Neural crest cell (in vitro differentiated cells): ENCODE data around the gene SLC38A2. TPM values are rescaled to one million over a fixed set of nuclear protein-coding genes. Genes with fewer than 3 reads are reported as not detected.
"Not testable (repeated sequence)": the region's sequence is repeated elsewhere in the genome, so short reads cannot be mapped to it uniquely, and the experiment has no call there.

Experiments
- DNase-seq: peaks from one replicate; pipeline ENCODE4 v3.0.0; 2021; ENCODE audit warnings: low read depth, mixed read lengths, low spot score
- H3K27ac Mint-ChIP-seq: one replicate; pipeline ENCODE4 v1.8.0; 2021; ENCODE audit warnings: mild to moderate bottlenecking, mixed read lengths; ENCODE audit not compliant: unreplicated experiment
- H3K27me3 Mint-ChIP-seq: 2 replicates; pipeline ENCODE4 v1.8.0; 2021; ENCODE audit warnings: low read depth, mild to moderate bottlenecking, mixed read lengths
- H3K36me3 Mint-ChIP-seq: 2 replicates; pipeline ENCODE4 v1.8.0; 2021; ENCODE audit warnings: low read depth, mild to moderate bottlenecking, mixed read lengths
- H3K4me1 Mint-ChIP-seq: 2 replicates; pipeline ENCODE4 v1.8.0; 2021; ENCODE audit warnings: mixed read lengths
- H3K4me3 Mint-ChIP-seq: one replicate; pipeline ENCODE4 v1.8.0; 2021; ENCODE audit warnings: mild to moderate bottlenecking, mixed read lengths
- H3K9me3 Mint-ChIP-seq: 2 replicates; pipeline ENCODE4 v1.8.0; 2021; ENCODE audit warnings: mixed read lengths
- total RNA-seq: library from RNA; stranded (reverse); gene quantifications from 2 replicates; pipeline ENCODE4 v1.2.1, GENCODE V29; 2021
- TF ChIP-seq, protein P1 (sequence below): fragments of 200-600 bp; sonication (generic); conservative IDR thresholded peaks from 2 replicates; pipeline ENCODE4 v1.5.0; 2021; ENCODE audit warnings: antibody characterized with exemption, mild to moderate bottlenecking

SLC38A2 gene
- total RNA-seq, 1 donor from 2014 or later, result 186 TPM

DNA sequence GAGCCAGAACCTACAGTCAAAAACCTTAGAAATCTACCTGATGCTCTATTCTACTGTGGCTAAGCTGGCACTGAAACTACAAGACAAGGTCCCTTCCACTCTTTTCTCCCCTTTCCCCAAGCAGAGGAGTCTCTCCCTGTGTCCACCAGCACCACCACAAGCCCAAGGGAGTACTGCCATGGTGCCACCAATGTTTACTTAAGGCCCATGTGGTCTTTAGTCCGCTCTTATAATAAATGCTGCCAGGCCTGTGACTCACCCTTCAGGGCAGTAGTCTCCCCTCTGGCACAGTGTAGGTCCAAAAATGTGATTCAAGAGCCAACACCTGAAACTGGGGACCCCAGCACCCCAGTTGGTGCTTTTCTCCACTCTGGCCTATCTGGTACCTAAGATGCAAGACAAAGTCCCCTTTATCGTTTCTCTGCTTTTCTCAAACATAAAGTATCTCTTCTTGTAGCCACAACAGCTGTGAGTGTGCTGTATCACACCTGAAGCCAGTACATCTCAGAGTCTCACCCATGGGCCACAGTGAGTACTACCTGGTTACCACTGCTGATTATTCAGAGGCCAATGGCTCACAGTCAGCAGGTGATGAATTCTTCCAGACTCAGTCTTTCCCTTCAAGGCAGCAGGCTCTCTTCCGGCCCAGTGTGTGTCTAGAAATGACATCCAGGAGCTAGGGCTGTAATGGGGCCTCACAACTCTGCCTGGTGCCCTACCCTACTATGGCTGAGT is 29.3 kb downstream of the SLC38A2 start:
- H3K4me1 Mint-ChIP-seq, result no peaks in the 10 kb centered on the region
- H3K9me3 Mint-ChIP-seq, result peaks cover 4% of the 10 kb centered on the region
- peaks cover 5% of the 10 kb centered on the region for H3K27me3 Mint-ChIP-seq
- TF ChIP-seq, protein P1, sequence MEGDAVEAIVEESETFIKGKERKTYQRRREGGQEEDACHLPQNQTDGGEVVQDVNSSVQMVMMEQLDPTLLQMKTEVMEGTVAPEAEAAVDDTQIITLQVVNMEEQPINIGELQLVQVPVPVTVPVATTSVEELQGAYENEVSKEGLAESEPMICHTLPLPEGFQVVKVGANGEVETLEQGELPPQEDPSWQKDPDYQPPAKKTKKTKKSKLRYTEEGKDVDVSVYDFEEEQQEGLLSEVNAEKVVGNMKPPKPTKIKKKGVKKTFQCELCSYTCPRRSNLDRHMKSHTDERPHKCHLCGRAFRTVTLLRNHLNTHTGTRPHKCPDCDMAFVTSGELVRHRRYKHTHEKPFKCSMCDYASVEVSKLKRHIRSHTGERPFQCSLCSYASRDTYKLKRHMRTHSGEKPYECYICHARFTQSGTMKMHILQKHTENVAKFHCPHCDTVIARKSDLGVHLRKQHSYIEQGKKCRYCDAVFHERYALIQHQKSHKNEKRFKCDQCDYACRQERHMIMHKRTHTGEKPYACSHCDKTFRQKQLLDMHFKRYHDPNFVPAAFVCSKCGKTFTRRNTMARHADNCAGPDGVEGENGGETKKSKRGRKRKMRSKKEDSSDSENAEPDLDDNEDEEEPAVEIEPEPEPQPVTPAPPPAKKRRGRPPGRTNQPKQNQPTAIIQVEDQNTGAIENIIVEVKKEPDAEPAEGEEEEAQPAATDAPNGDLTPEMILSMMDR, result no peak
- no peaks in the 10 kb centered on the region for H3K36me3 Mint-ChIP-seq
- H3K4me3 Mint-ChIP-seq, result no peak overlapping the region
- H3K27ac Mint-ChIP-seq, result no peak overlapping the region
- DNase-seq, result no peak

DNA sequence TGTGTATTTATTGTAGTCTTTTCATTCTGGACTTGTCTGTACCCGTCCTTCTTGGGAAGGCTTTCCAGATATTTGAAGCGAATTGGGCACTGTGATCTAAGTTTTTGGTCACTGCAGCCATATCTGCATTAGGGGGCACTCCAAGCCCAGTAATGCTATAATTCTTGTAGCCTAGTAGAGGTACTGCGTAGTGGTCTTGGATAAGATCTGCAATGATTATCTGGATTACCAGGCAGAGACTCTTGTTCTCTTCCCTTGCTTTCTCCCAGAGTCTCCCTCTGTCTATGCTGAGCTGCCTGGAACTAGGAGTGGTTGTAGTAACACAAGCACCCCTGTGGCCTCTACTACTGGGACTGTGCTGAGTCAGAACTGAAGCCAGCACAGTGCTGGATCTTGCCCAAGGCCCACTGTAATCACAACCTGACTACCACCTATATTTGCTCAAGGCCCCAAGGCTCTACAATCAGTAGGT is 30.0 kb downstream of the SLC38A2 start:
- H3K27me3 Mint-ChIP-seq, result peaks cover 5% of the 10 kb centered on the region
- DNase-seq, result no peak
- H3K4me1 Mint-ChIP-seq, result no peaks in the 10 kb centered on the region
- H3K36me3 Mint-ChIP-seq, result no peaks in the 10 kb centered on the region
- TF ChIP-seq, protein P1, result peak; percentile 53
- no peak overlapping the region for H3K27ac Mint-ChIP-seq
- H3K9me3 Mint-ChIP-seq, result peaks cover 4% of the 10 kb centered on the region
- H3K4me3 Mint-ChIP-seq, result no peak overlapping the region

- peaks cover 12% of the 10 kb centered on the region for H3K27me3 Mint-ChIP-seq
- no peaks in the 10 kb centered on the region for H3K36me3 Mint-ChIP-seq
- TF ChIP-seq, protein P1, result no peak
Observed at GRCh38 chr12:46339051-46339450, 33.5 kb downstream of the SLC38A2 start.

DNA sequence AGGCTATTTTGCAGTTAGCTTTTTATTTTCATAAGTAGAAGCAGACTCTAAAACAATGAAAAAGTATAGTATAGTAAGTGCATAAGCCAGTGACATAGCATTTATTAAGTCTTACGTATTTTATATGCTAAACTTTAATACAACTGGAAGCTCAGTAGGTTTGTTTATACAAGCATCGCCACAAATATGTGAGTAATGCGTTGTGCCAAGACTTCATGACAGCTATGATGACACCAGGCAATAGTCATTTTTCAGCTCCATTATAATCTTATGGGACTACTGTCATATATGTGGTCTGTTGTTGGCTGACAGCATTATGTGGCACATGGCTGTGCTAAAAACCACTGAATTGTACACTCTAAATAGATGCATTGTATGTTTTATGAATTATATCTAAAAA is 40.3 kb downstream of the SLC38A2 start:
- Mint-ChIP-seq H3K27me3 (peaks cover 7% of the 10 kb centered on the region), H3K4me3 (no peak overlapping the region), H3K36me3 (no peaks in the 10 kb centered on the region), H3K4me1 (no peaks in the 10 kb centered on the region), H3K27ac (no peak overlapping the region), H3K9me3 (peaks cover 10% of the 10 kb centered on the region)
- no peak for DNase-seq
- TF ChIP-seq, protein P1, result no peak

More at GRCh38 chr12:46339051-46339450, 33.5 kb downstream of the SLC38A2 start:
- Mint-ChIP-seq H3K27ac (no peak overlapping the region), H3K4me3 (no peak overlapping the region), H3K9me3 (peaks cover 8% of the 10 kb centered on the region), H3K4me1 (no peaks in the 10 kb centered on the region)
- DNase-seq, result no peak

DNA sequence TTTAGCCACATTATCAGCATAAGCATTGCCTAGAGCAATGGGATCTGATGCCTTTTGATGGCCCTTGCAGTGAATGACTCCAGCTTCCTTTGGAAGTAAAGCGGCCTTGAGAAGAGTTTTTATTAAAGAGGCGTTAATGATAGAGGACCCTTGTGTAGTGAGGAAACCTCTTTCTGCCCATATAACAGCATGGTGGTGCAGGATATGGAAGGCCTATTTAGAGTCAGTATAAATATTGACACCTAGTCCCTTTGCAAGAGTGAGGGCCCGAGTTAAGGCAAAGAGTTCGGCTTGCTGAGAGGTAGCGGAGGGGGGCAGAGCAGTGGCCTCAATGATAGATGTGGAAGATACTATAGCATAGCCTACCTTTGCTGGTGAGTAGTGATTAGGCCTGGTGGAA is 47.5 kb downstream of the SLC38A2 start:
- H3K36me3 Mint-ChIP-seq, H3K4me1 Mint-ChIP-seq, H3K27me3 Mint-ChIP-seq, H3K4me3 Mint-ChIP-seq, H3K27ac Mint-ChIP-seq, DNase-seq, H3K9me3 Mint-ChIP-seq: not testable (repeated sequence)

DNA sequence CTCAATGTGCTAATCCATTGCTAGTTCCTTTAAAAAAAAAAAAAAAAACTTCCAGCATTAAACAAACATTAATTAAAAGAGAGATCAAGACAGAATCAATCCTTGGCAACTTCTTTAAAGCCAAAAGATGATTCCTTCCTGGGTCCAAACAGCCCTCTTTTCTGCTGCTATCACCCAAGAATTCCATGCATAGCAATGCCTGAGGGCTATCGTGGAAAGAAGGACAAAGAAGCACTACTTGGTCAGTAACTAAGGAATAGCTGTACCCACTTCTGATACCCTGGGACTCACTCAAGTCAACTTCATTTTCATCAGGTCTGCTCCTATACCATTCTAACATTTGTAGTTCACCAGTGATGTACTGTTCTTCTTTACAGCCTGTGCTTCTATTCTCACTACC is 51.8 kb downstream of the SLC38A2 start:
- H3K36me3 Mint-ChIP-seq, result no peaks in the 10 kb centered on the region
- H3K4me1 Mint-ChIP-seq, result peaks cover 7% of the 10 kb centered on the region
- no peak overlapping the region for H3K27ac Mint-ChIP-seq

More for the DNA sequence above, 51.8 kb downstream of the SLC38A2 start:
- no peaks in the 10 kb centered on the region for H3K27me3 Mint-ChIP-seq
- TF ChIP-seq, protein P1, result no peak
- H3K9me3 Mint-ChIP-seq, result peaks cover 3% of the 10 kb centered on the region
- no peak for DNase-seq
- H3K4me3 Mint-ChIP-seq, result no peak overlapping the region
